Activated CD4-positive, alpha-beta T cell treated with anti-CD3 and anti-CD28 coated beads, Interleukin-2, amount 10 ng/mL, durations not matched to agents 24 days and 14 days (primary cell): ENCODE results near the gene SFMBT1. TPM values are rescaled to one million over a fixed set of nuclear protein-coding genes. Genes with fewer than 3 reads are reported as not detected.

Experiments
- DNase-seq: peaks from one replicate; pipeline ENCODE4 v3.0.0; 2022
- H3K27ac Mint-ChIP-seq: one replicate; pipeline ENCODE4 v1.8.0; 2022; ENCODE audit warnings: mild to moderate bottlenecking, mixed read lengths
- H3K27me3 Mint-ChIP-seq: one replicate; pipeline ENCODE4 v1.8.0; 2022; ENCODE audit warnings: mixed read lengths
- H3K36me3 Mint-ChIP-seq: one replicate; pipeline ENCODE4 v1.8.0; 2022; ENCODE audit warnings: low read depth, mild to moderate bottlenecking, mixed read lengths
- H3K4me1 Mint-ChIP-seq: one replicate; pipeline ENCODE4 v1.8.0; 2021; ENCODE audit warnings: mixed read lengths
- H3K4me3 Mint-ChIP-seq: one replicate; pipeline ENCODE4 v1.8.0; 2022; ENCODE audit warnings: mild to moderate bottlenecking, moderate library complexity, mixed read lengths
- H3K9me3 Mint-ChIP-seq: one replicate; pipeline ENCODE4 v1.8.0; 2021; ENCODE audit warnings: mixed read lengths
- intact Hi-C: fragments of 100-400 bp; cut with micrococcal nuclease; formaldehyde crosslinking; loops from one replicate; pipeline ENCODE4 v1.15.1; 2023
- total RNA-seq: library from RNA; stranded (reverse); gene quantifications from 2 replicates; pipeline ENCODE4 v1.2.3, GENCODE V29; 2022

The SFMBT1 gene
- total RNA-seq, 1 donor from 2014 or later: 28.6 TPM

GRCh38 chr3:52880474-52880873, 165.4 kb downstream of the SFMBT1 start:
- DNase-seq: no peak
- intact Hi-C loops: no loop called here
- Mint-ChIP-seq H3K27me3 (no peaks in the 10 kb centered on the region), H3K9me3 (no peaks in the 10 kb centered on the region), H3K27ac (no peak overlapping the region), H3K36me3 (peaks cover 10% of the 10 kb centered on the region), H3K4me1 (peaks cover 16% of the 10 kb centered on the region), H3K4me3 (no peak overlapping the region)

- Mint-ChIP-seq H3K27ac (no peak overlapping the region), H3K36me3 (peaks cover 6% of the 10 kb centered on the region), H3K4me3 (no peak overlapping the region), H3K9me3 (no peaks in the 10 kb centered on the region), H3K27me3 (no peaks in the 10 kb centered on the region), H3K4me1 (peaks cover 20% of the 10 kb centered on the region)
- intact Hi-C loops: no loop called here
- DNase-seq: no peak
Measured at GRCh38 chr3:52880047-52880446, 165.8 kb downstream of the SFMBT1 start.

GRCh38 chr3:52879581-52879980, 166.3 kb downstream of the SFMBT1 start:
- H3K4me3 Mint-ChIP-seq: no peak overlapping the region
- H3K9me3 Mint-ChIP-seq: no peaks in the 10 kb centered on the region
- H3K4me1 Mint-ChIP-seq: peaks cover 24% of the 10 kb centered on the region
- peaks cover 1% of the 10 kb centered on the region for H3K36me3 Mint-ChIP-seq
- DNase-seq: no peak
- H3K27me3 Mint-ChIP-seq: no peaks in the 10 kb centered on the region
- no peak overlapping the region for H3K27ac Mint-ChIP-seq
- intact Hi-C loops: no loop called here

- H3K27ac Mint-ChIP-seq: peak overlapping the region; percentile 22
- H3K36me3 Mint-ChIP-seq: no peaks in the 10 kb centered on the region
- no peaks in the 10 kb centered on the region for H3K27me3 Mint-ChIP-seq
- intact Hi-C loops: no loop called here
- H3K4me3 Mint-ChIP-seq: no peak overlapping the region
- no peak for DNase-seq
- H3K9me3 Mint-ChIP-seq: no peaks in the 10 kb centered on the region
- peaks cover 28% of the 10 kb centered on the region for H3K4me1 Mint-ChIP-seq
Measured at GRCh38 chr3:52879090-52879489, 166.8 kb downstream of the SFMBT1 start.

- intact Hi-C loops: no loop called here
- no peak for DNase-seq
- H3K27ac Mint-ChIP-seq: no peak overlapping the region
- no peaks in the 10 kb centered on the region for H3K9me3 Mint-ChIP-seq
- no peaks in the 10 kb centered on the region for H3K27me3 Mint-ChIP-seq
- H3K4me1 Mint-ChIP-seq: peaks cover 30% of the 10 kb centered on the region
- no peak overlapping the region for H3K4me3 Mint-ChIP-seq
- H3K36me3 Mint-ChIP-seq: no peaks in the 10 kb centered on the region
Measured at GRCh38 chr3:52877085-52877484, 168.8 kb downstream of the SFMBT1 start.

- Mint-ChIP-seq H3K36me3 (no peaks in the 10 kb centered on the region), H3K9me3 (no peaks in the 10 kb centered on the region), H3K27ac (no peak overlapping the region), H3K4me3 (peak overlapping the region; percentile 20), H3K4me1 (peaks cover 23% of the 10 kb centered on the region), H3K27me3 (no peaks in the 10 kb centered on the region)
- intact Hi-C loops: loop anchor here (2.0 kb wide), 1 partner anchor 18 kb away; no protein-coding TSS in a partner anchor
- DNase-seq: no peak
Measured at GRCh38 chr3:52874864-52875587, 170.8 kb downstream of the SFMBT1 start.

GRCh38 chr3:52874160-52874701, 171.6 kb downstream of the SFMBT1 start:
- Mint-ChIP-seq H3K36me3 (no peaks in the 10 kb centered on the region), H3K27me3 (no peaks in the 10 kb centered on the region), H3K4me1 (peaks cover 23% of the 10 kb centered on the region), H3K27ac (no peak overlapping the region), H3K4me3 (no peak overlapping the region), H3K9me3 (no peaks in the 10 kb centered on the region)
- intact Hi-C loops: loop anchor here (2.0 kb wide), 1 partner anchor 19 kb away; no protein-coding TSS in a partner anchor
- DNase-seq: no peak

GRCh38 chr3:52873433-52874159, 172.3 kb downstream of the SFMBT1 start:
- DNase-seq: no peak
- no peak overlapping the region for H3K4me3 Mint-ChIP-seq
- intact Hi-C loops: loop anchor here (2.0 kb wide), 1 partner anchor 19 kb away; no protein-coding TSS in a partner anchor
- no peaks in the 10 kb centered on the region for H3K36me3 Mint-ChIP-seq
- no peak overlapping the region for H3K27ac Mint-ChIP-seq
- peaks cover 23% of the 10 kb centered on the region for H3K4me1 Mint-ChIP-seq
- H3K27me3 Mint-ChIP-seq: no peaks in the 10 kb centered on the region
- H3K9me3 Mint-ChIP-seq: no peaks in the 10 kb centered on the region

GRCh38 chr3:52872245-52872644, 173.6 kb downstream of the SFMBT1 start:
- Mint-ChIP-seq H3K27ac (no peak overlapping the region), H3K27me3 (no peaks in the 10 kb centered on the region), H3K4me1 (peaks cover 21% of the 10 kb centered on the region), H3K4me3 (no peak overlapping the region), H3K36me3 (no peaks in the 10 kb centered on the region), H3K9me3 (no peaks in the 10 kb centered on the region)
- no peak for DNase-seq
- intact Hi-C loops: no loop called here

- no peak overlapping the region for H3K27ac Mint-ChIP-seq
Measured at GRCh38 chr3:52871761-52872160, 174.1 kb downstream of the SFMBT1 start.

GRCh38 chr3:52870471-52870870, 175.4 kb downstream of the SFMBT1 start:
- no peaks in the 10 kb centered on the region for H3K9me3 Mint-ChIP-seq
- intact Hi-C loops: no loop called here
- H3K4me3 Mint-ChIP-seq: no peak overlapping the region
- H3K27me3 Mint-ChIP-seq: no peaks in the 10 kb centered on the region
- no peaks in the 10 kb centered on the region for H3K36me3 Mint-ChIP-seq
- no peak overlapping the region for H3K27ac Mint-ChIP-seq
- no peak for DNase-seq
- peaks cover 17% of the 10 kb centered on the region for H3K4me1 Mint-ChIP-seq

More at GRCh38 chr3:52871761-52872160, 174.1 kb downstream of the SFMBT1 start:
- Mint-ChIP-seq H3K27me3 (no peaks in the 10 kb centered on the region), H3K9me3 (no peaks in the 10 kb centered on the region), H3K36me3 (no peaks in the 10 kb centered on the region), H3K4me3 (no peak overlapping the region), H3K4me1 (peaks cover 21% of the 10 kb centered on the region)
- intact Hi-C loops: no loop called here
- DNase-seq: no peak

GRCh38 chr3:52866427-52866826, 179.4 kb downstream of the SFMBT1 start:
- Mint-ChIP-seq H3K27ac (no peak overlapping the region), H3K36me3 (peaks cover 10% of the 10 kb centered on the region), H3K9me3 (peaks cover 3% of the 10 kb centered on the region), H3K4me3 (no peak overlapping the region), H3K4me1 (no peaks in the 10 kb centered on the region), H3K27me3 (no peaks in the 10 kb centered on the region)
- intact Hi-C loops: no loop called here
- DNase-seq: no peak

GRCh38 chr3:52865994-52866393, 179.9 kb downstream of the SFMBT1 start:
- DNase-seq: no peak
- Mint-ChIP-seq H3K4me1 (no peaks in the 10 kb centered on the region), H3K27ac (no peak overlapping the region), H3K36me3 (peaks cover 10% of the 10 kb centered on the region), H3K27me3 (no peaks in the 10 kb centered on the region), H3K9me3 (peaks cover 3% of the 10 kb centered on the region), H3K4me3 (no peak overlapping the region)
- intact Hi-C loops: no loop called here

- no peak for DNase-seq
- Mint-ChIP-seq H3K4me1 (no peaks in the 10 kb centered on the region), H3K9me3 (peaks cover 3% of the 10 kb centered on the region), H3K27me3 (no peaks in the 10 kb centered on the region), H3K4me3 (no peak overlapping the region), H3K36me3 (peaks cover 10% of the 10 kb centered on the region), H3K27ac (no peak overlapping the region)
- intact Hi-C loops: no loop called here
Measured at GRCh38 chr3:52860424-52860768, 185.5 kb downstream of the SFMBT1 start.
